ENCODE data around the gene GRIN2A.

DNA sequence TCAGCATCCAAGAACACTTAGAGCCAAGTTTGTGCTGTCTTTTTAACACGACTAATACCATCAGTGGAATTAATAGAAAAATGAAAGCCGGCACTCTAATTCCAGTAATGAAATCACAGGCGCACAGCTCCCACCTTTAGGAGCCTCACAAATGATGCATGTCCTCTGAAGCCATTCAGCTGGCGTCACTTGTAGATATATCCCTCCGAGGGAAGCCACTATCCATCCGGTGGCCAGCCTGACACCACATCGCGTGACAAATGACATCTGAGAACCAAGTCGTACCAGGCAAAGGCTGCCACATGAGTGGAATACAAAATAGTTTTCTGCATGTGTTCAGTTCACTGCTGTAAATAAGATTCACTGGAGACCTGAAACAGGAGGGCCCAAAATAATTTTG lies 205.6 kb downstream of the GRIN2A start:
- TF ChIP-seq POLR2AphosphoS5 (IDR thresholded peaks at IDR 0.05; ENCODE audit: borderline replicate concordance, low read depth, low read length) = no peak
- TF ChIP-seq EZH2 (IDR thresholded peaks at IDR 0.05) = no peak
- no peak for TF ChIP-seq FOXP2 (optimal IDR thresholded peaks at IDR 0.05; ENCODE audit: control extremely low read depth, extremely low read length, insufficient read depth)

Measured in SK-N-MC (cell line).